Fibroblast of skin of right quadriceps (primary cell): ENCODE measurements around the gene RASA4.
"Not testable (repeated sequence)": the region's sequence is repeated elsewhere in the genome, so short reads cannot be mapped to it uniquely, and the experiment has no call there.

ENCODE experiments used
- DNase-seq: peaks from one replicate; pipeline ENCODE4 v3.0.0-alpha.2; 2013

Gene RASA4

DNA sequence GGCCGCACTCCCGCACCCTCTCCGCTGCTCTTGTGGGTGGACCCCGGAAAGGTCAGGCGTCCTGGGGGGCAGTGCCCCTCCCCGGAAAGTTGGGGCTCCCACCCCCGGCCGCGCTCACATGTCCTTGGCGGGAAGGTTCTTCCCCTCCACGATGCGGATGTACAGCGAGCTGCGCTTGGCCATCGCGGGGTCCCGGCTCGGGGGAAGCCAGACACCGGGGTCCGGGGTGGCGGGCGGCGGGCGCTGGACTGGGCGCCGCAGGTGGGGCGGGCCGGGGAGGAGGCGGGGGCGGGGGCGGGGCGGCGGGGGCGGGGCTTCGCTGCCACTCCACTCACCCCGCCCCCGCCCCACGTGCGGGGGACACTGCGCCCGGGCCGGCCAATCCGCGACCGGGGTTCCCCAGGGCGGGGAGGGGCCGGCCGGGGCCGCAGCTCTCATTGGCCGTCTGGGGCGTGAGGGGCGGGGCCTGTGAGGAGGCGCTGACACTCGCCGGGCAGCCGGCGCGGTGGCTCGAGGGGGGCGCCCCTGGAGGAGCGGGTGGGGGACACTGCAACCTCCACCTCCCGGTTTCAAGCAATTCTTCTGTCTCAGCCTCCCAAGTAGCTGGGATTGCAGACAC is at the start of gene RASA4:
RASA4 (minus strand) TSS at position 250 of the 619 bp plus-strand sequence; CDS start at position 183, 67 bp downstream.
- DNase-seq = peak; percentile 2

DNA sequence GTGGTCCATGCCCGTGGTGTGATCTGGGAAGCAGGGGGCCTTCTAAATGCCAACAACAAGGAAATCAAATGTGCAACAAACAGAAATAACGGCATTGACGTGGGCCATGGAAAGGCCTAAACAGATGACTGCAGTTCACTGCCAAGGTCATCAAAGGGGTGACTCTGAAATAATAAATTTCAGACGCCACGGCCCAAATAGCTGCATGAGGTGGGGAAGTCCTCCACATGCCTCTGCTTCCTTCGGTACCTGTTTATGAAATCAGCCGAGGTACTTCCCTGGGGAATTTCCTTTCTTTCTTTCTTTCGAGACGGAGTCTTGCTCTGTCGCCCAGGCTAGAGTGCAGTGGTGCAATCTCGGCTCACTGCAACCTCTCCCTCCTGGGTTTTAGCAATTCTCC is 48.2 kb upstream of the RASA4 start:
- not testable (repeated sequence) for DNase-seq

DNA sequence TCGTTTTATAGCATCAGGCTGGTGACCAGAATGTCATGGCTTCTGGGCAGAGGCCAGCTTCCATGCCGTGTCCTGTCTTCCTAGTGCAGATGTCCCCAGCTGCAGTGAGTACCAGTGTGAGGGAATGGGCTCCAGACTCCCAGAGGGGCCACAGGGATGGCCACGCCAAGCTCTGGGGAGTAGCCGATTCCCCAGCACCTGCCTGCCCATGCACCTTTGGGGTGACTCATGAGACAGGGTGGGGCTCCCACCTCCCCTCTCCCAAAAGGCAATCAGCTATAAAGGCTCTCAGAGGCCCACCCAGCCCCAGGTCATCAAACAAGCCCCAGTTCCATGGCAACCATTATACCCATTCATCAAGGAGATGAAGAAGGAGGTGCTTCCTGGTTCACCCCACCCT is 33.4 kb upstream of the RASA4 start, which contains the start of gene SPDYE2B:
SPDYE2B (plus strand) TSS at position 396 of the 400 bp plus-strand sequence. CDS start 2,030 bp downstream, outside the sequence.
- DNase-seq = not testable (repeated sequence)

DNA sequence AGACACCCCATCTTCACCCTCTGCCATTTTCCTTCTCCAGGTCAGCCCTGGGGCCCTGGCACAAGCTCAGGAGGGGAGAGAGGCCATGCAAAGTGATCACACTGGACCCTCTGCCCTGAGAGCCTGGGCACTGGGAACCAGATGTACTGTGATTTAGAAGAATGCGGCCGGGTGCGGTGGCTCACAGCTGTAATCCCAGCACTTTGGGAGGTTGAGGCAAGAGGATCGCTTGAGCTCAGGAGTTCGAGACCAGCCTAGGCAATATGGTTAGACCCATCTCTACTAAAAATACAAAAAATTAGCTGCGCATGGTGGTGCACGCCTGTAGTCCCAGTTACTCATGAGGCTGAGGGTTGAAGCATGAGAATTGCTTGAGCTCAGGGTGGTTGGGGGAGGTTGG is 31.3 kb upstream of the RASA4 start:
- DNase-seq = not testable (repeated sequence)

DNA sequence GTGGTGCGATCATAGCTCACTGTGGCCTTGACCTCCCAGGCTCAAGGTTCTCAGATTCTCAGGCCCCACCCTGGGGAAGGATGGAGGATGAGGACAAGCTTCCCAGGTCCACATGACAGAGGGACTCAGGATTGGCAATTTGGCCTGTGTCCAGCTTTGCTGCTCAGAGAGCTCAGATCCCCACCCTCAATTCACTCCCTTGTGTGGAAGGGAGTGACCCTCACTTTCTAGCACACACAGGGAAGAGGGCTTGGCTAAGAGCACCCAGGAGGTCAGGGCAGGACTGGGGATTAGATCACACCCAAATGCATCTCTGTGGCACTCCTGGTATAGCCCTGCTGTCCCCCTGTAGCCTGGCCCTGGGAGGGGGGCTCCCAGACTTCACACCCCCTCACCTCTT is 26.8 kb upstream of the RASA4 start:
- DNase-seq = not testable (repeated sequence)

DNA sequence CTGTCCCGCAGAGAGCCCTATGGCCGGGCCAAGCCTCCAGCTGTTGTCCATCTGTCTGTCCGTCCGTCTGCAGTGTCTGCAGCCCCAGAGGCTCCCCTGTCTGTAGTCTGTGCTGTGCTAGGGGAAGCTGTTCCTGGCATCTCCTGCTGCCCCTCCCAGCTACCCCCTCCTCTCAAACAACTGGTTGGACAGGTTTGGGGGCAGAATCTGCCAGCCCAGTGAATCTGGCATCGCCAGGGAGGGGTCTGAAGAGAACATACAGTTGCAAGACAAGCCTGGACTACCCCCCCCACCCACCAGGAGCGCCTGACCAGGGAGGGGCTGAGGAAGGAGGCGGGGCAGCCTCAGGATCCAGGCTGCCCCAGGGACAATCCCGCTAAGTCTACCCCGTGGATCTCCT is 26.1 kb upstream of the RASA4 start, which contains the start of gene UPK3BL1:
UPK3BL1 (minus strand) TSS at position 101 of the 400 bp plus-strand sequence; CDS start at position 51, 50 bp downstream.
- not testable (repeated sequence) for DNase-seq

DNA sequence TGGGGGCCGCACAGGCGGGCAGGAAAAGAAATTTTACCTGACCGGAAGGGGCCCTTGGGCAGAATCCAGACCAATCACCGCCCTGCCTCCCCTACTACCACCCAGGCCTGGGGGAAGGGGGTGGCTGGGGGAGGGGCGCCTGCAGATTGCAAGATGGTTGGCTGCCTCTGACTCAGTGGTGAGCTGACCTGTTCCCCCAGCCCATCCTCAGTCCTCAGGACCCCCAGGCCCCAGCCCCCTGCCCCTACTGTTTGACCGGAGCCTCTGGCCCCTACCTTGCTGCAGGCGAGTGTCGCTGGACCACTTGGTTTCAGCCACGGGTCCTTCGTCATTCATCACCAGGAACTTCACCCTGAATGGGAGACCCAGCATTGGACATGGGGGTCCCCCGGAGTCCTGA is 22.3 kb upstream of the RASA4 start:
- not testable (repeated sequence) for DNase-seq

DNA sequence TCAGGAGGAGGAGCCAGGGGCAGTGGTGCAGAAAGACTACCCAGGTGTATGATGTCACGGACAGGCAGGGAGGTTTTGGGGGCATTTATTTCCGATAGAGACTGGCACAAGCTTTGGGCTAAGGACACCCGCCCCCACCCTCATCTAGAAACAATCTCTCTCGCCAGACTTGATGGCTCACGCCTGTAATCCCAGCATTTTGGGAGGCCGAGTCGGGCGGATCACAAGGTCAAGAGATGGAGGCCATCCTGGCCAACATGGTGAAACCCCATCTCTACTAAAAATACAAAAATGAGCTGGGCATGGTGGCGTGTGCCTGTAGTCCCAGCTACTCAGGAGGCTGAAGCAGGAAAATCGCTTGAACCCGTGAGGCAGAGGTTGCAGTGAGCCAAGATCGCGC is 20.4 kb upstream of the RASA4 start:
- DNase-seq = not testable (repeated sequence)

DNA sequence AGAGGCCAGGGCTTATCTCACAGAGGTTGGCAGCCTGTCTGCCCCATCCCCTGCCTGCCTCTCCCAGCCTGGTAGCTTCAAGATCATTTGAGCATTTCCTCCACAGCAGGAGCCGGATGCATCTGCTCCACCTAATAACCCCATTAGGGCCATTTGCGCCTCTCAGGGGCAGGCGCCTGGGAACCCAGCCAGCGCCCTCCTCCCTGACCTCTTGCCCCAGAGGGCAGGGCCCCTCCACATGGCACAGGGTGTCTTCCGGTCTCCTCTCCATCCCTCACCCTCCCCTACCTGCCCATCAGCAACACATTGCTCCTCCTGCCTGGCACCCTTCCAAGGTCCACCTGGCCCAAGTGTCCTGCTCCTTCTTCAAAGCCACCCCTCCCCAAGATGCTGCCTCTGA is 18.8 kb upstream of the RASA4 start:
- not testable (repeated sequence) for DNase-seq

DNA sequence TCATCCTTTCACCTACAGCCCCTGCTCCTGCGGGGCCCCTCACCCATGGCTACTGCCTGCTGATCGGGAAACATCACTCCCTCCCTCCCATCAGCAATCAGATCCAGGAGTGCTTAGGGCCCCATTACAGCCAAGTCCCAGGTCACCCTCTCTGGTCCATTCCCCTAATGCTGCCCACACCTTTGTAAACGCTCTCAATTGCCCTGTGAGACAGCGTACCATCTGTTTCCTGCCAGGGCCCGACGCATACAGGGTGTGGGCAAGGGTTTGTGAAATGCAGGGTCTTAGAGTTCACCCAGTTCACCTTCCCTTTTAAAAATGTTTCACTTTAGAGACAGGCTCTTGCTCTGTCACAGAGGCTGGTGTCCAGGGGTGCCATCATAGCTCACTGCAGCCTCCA is 17.7 kb upstream of the RASA4 start:
- not testable (repeated sequence) for DNase-seq

DNA sequence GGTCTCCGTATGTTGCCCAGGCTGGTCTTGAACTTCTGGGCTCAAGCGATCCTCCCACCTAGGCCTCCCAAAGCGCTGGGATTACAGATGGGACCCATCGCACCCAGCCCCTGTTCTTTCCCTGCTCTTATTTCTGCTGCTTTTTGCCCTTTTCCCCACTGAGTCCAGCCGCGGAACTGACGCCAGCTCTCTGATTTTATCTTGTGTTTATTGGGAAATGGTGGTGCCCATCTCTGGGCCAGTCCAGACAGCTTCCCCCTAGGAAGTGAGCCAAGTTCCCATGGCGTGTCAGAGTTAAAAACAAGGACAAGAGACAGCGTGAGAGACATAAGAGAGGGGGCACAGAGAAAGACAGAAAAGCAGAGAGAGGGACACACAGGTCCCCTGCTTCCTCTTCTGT is 14.1 kb upstream of the RASA4 start:
- not testable (repeated sequence) for DNase-seq

DNA sequence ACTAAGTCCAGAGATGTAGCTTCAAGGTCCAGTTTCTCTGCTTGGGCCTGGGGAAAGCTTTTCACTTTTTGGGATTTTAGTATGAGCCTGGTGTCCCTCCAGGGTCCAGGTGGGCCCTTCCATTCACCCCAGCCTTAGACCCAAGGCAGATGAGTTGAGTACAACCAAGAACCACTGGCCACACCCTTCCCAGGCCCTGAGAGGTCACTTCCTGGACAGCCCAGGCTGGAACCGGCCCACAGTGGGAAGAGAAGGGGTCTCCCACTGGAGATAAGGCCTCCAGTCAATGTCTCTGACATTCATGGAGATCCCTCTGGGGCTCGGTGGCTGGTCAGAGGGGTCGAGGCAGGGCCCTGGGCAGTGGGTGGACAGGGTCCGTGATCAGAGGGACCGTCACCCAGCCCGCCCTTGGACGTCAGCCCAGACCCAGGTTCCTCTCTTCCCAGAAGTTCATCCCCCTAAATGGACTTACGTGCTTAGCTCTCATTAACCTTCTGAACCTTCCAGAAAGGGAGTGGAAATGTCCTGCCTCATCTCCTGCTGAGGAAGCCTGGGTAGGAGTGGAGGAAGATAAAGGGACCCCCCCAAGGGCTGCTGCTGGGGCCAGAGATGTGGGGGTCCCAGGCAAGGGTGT is 10.8 kb upstream of the RASA4 start:
- not testable (repeated sequence) for DNase-seq

DNA sequence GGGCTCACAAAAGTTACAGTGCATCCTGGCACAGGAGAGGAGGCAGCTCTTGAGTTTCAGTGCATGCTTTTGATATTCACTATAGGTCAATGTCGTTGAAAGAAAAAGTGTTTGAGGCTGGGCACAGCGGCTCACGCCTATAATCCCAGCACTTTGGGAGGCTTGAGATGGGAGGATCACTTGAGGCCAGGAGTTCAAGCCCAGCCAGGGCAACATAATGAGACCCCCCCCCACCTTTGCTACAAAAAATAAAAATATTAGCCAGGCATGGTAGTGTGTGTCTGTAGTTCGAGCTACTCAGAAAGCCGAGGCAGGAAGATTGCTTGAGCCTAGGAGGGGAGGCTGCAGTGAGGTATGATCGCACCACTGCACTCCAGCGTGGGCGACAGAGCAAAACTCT is 1.6 kb upstream of the RASA4 start:
- not testable (repeated sequence) for DNase-seq

DNA sequence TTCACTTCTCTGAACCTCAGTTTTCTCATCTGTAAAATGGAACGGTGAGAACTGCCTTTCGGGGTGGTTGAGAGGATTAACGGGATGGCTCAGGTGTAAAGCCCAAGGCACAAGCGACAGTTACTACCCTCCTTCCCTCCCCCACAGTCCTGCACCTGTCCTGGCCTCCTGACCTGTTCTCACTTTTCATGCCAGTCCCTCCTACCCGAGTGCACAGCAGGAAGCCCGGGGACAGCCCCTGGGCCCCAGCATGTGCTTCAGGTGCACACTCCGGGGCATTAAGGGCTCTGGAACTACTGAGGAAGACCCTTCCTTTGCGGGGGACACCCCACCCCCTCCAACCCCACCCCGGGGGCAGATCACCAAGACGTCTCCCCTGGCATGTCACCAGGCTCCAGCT is 626 bp downstream of the RASA4 start:
- DNase-seq = not testable (repeated sequence)

DNA sequence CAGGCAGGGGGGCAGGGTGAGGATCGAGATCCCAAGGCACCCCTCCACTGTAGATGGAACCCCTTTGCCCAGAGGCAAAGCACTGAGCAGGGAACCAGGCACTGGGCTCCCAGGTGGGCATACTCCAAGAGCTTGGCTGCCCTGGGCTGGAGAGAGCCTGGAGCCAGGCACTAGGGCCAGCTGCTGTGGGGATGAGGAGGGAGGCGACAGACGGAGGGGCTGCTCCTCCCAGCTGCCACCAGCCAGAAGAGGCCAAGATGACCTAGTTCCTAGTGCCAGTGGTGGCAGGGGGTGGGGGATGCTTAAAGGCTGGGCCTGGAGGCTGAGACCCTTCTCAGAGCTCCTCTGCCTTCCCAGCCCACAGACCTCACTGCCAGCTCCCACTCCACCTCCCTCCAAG is 1.7 kb downstream of the RASA4 start:
- DNase-seq = not testable (repeated sequence)

DNA sequence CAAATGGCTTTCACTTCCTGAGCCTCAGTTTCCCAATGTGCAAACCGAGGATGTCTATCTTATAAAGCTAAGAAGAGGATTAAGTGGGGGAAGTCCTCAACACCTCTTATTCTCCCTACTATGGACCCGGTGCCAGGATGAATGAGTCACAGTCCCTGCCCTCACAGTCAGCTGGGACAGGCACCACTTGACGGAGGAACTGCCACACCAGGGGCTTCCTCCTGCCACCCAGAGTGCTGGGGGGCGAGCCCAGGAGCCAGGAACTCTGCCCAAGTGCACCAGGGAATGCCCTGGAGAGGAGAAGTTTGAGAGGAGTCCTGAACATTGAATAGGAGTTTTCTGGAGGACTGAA is 2.2 kb downstream of the RASA4 start:
- DNase-seq = not testable (repeated sequence)

DNA sequence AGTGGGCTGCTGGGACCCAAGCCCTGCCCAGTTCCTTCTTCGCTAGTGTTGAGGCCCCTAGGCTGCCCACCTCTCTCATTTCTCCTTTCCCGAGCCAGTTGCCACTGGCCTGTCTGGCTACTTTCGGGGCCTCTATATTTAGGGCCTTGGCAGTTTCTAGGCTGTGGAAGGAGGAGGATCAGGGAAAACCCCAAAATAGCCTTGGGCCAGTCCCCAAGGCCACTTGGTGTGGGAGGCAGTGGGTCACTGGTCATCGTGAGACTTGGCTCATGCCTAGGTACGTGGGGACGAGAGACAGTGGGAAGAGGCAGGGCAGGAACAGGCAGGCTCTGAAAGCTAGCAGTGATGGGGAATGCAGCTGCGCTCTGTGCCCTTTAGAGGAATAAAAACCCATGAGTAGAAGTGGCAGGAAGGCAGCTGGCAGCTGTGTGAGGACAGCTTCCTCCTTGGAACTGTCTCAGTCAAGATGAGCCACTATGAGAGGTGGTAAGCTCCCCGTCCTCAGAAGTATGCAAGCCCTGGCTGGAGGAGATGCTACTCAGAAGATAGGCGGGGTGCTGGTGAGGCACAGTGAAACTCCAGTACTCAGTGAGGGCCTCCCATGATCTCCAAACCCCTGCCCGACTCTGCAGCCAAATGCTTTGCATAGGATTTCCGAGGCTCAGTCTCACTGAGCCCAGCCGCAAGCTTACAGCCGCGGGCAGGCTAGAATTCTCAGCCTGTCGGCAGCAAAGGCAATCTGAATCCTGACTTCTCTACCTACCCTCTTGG is 2.8 kb downstream of the RASA4 start:
- not testable (repeated sequence) for DNase-seq

DNA sequence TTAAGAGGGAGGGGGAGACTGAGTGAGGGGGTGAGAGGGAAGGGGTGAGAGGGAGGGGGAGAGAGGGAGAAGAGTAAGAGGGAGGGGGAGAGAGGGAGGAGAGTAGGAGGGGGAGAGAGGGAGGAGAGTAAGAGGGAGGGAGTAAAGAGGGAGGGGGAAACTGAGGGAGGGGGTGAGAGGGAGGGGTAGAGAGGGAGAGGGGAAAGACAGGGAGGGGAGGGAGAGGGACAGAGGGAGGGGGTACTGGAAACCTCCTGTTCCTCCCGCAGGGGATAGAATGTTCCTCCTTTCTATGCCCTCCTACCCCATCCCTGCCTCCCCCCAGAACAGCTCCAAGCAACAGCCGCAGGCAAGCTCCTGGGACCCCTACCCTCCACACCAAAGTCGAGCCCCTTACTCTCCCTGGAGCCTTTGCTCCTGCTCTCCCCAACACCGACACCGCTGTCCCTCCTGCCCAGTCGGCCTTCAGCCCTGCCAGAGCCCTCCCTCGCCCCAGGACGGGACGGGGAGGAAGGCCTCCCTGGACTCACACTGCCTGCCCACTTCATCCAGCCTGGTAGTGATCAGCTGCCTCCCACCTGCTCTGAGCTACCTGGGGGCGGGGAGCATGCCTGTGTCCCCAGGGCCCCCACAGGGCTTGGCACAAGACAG is 4.8 kb downstream of the RASA4 start:
- DNase-seq = peak; percentile 22

DNA sequence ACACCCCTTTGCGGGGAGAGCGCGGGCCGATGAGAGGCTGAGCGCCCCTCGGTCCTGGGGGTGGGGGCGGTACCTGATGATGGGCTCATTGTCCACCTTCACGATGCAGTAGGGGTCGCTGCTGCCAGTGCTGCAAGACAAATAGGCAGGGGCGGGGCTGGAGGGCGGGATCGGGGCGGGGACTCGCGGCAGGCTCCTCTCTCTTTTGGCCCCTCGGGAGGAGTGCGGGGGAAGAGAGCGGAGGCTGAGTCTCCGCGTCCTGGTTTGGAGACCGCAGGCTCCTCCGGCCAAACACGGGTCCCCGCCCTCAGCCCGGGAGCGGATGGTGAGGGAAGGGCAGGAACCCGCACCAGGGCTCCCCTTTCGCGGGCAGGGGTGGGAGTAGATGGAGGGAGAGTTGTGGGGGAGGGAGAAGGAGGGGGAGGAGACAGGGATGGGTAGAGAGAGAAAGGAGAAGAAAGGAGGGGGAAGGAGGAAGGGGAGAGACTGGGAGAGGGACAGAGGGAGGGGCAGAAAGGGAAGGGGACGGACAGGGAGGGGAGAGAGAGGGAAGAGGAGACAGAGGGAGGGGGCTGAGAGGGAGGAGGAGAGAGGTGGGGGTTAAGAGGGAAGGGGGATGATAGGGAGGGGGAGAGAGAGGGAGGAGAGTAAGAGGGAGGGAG is 5.4 kb downstream of the RASA4 start:
- DNase-seq = not testable (repeated sequence)

DNA sequence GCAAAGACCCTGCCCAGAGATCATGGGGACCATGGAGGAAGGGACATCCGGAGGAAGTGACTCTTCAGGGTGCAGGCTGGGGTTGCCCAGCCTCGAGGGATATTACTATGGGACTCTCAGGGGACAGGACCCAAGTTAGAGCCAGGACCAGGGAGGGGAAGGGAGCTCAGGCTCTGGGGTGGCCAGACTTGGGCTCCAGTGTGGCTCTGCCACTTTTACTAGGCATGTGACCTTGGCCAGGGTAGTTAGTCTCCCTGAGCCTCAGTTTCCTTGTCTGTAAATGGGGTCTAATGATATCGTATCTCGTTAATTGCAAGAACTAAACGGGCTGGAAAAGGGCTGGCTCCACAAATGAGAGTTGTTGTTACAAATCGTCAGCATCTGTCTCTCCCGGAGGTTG is 6.1 kb downstream of the RASA4 start:
- DNase-seq = not testable (repeated sequence)

DNA sequence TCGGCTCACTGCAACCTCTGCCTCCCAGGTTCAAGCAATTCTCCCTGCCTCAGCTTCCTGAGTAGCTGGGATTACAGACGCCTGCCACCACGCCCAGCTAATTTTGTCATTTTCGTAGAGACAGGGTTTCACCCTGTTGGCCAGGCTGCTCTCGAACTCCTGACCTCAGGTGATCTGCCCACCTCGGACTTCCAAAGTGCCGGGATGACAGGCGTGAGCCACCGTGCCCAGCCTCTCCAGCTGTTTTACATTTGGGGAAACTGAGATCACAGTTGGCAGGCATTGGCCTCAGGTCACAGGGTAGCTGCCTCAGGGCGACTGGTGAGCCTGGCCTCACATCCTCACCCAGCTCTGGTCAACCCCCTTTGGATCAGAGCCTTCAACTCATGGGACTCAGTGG is 6.8 kb downstream of the RASA4 start:
- not testable (repeated sequence) for DNase-seq

DNA sequence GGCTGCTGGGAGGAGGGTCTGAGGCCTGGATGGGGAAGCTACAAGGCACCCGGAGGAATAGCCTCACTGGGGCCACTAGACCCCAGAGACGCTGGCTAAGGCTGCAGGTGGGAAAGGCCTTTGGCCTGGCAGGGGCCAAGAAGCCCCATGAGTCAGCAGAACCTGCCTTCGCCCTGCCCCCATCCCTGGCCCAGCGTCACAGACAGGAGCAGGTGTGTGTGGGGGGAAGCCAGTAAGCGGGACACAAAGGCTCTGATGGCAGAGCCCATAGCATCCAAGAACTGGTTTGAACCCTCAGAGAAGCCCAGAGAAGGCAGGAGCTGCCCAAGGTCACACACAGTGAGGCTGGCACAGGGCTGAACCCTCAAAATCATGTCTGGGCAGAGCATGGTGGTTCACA is 9.7 kb downstream of the RASA4 start:
- not testable (repeated sequence) for DNase-seq
